CD4-positive, alpha-beta memory T cell (primary cell): ENCODE results near the gene SUFU. TPM values are rescaled to one million over a fixed set of nuclear protein-coding genes. Genes with fewer than 3 reads are reported as not detected.
A peak's percentile ranks its signal among the peaks of the same experiment; 100 is the strongest.

ENCODE experiments used
- CTCF ChIA-PET: fragments of 350-600 bp; sonication (Branson Sonifier 250); formaldehyde crosslinking; loops from one replicate; lab custom pipeline; 2021; ENCODE audit warnings: inconsistent platforms; ENCODE audit not compliant: partially characterized antibody; lab: Charles Lee
- POLR2A ChIA-PET: fragments of 350-600 bp; sonication (Branson Sonifier 250); formaldehyde crosslinking; loops from one replicate; lab custom pipeline; 2021; ENCODE audit not compliant: partially characterized antibody; lab: Charles Lee
- DNase-seq, 5 donors: peaks; one replicate each; pipeline versions ENCODE4 v3.0.0 to v3.0.0-alpha.2; 2020 to 2022; ENCODE audit warnings: mixed read lengths in 1 of 5
- H3K27ac ChIP-seq: one replicate; pipeline ENCODE4 v1.7.0; 2013; ENCODE audit warnings: low read depth, low read length
- H3K27me3 ChIP-seq: 2 replicates; pipeline ENCODE4 v1.7.0; 2013; ENCODE audit warnings: mild to moderate bottlenecking, low read length, moderate library complexity; ENCODE audit not compliant: insufficient read depth
- H3K36me3 ChIP-seq: 2 replicates; pipeline ENCODE4 v1.7.0; 2013; ENCODE audit warnings: mild to moderate bottlenecking, low read length, moderate library complexity; ENCODE audit not compliant: insufficient read depth
- H3K4me1 ChIP-seq: 2 replicates; pipeline ENCODE4 v1.7.0; 2013; ENCODE audit warnings: mild to moderate bottlenecking, low read length, moderate library complexity; ENCODE audit not compliant: insufficient read depth
- H3K4me3 ChIP-seq, 2 donors: one replicate each; pipeline ENCODE4 v1.7.0; 2013; ENCODE audit warnings: low read length in 2 of 2, mild to moderate bottlenecking in 1 of 2
- H3K9me3 ChIP-seq, 2 donors: one replicate each; pipeline ENCODE4 v1.7.0; 2013; ENCODE audit warnings: low read length in 2 of 2, control low read depth in 1 of 2; ENCODE audit not compliant: control insufficient read depth in 1 of 2
- H3K27ac Mint-ChIP-seq, 7 donors: one replicate each; pipeline ENCODE4 v1.8.0; 2020 to 2021; ENCODE audit warnings: mixed read lengths in 7 of 7, mild to moderate bottlenecking in 6 of 7, inconsistent platforms in 3 of 7, moderate library complexity in 3 of 7
- H3K27me3 Mint-ChIP-seq, 2 donors: one replicate each; pipeline ENCODE4 v1.8.0; 2020 to 2021; ENCODE audit warnings: mixed read lengths in 2 of 2
- H3K36me3 Mint-ChIP-seq, 2 donors: one replicate each; pipeline ENCODE4 v1.8.0; 2020 to 2021; ENCODE audit warnings: mixed read lengths in 2 of 2, inconsistent platforms in 1 of 2, mild to moderate bottlenecking in 1 of 2
- H3K4me1 Mint-ChIP-seq, 4 donors: one replicate each; pipeline ENCODE4 v1.8.0; 2020 to 2021; ENCODE audit warnings: mixed read lengths in 4 of 4, mild to moderate bottlenecking in 1 of 4
- H3K4me3 Mint-ChIP-seq, 8 donors: one replicate each; pipeline ENCODE4 v1.8.0; 2020 to 2021; ENCODE audit warnings: mixed read lengths in 8 of 8, mild to moderate bottlenecking in 7 of 8, moderate library complexity in 6 of 8, inconsistent platforms in 3 of 8
- H3K9me3 Mint-ChIP-seq, 8 donors: one replicate each; pipeline ENCODE4 v1.8.0; 2020 to 2021; ENCODE audit warnings: mixed read lengths in 8 of 8, mild to moderate bottlenecking in 5 of 8, inconsistent platforms in 3 of 8, moderate library complexity in 1 of 8
- intact Hi-C: fragments of 100-400 bp; cut with micrococcal nuclease; formaldehyde crosslinking; loops from one replicate; pipeline ENCODE4 v1.15.1; 2023
- polyA plus RNA-seq, 2 donors: library from polyadenylated mRNA; unstranded; fragments of 300-500 nt; fragmentation: Illumina TruSeq; gene quantifications; one replicate each; pipeline ENCODE4 v1.2.3, GENCODE V29; 2021
- total RNA-seq, 2 experiments: library from RNA; stranded (reverse); gene quantifications; one replicate each; pipeline ENCODE4 v1.2.3, GENCODE V29; 2021

The SUFU gene
- total and polyA plus RNA-seq, 4 experiments from 2014 or later = 2.0 to 22.0 (median 16.5) TPM

DNA sequence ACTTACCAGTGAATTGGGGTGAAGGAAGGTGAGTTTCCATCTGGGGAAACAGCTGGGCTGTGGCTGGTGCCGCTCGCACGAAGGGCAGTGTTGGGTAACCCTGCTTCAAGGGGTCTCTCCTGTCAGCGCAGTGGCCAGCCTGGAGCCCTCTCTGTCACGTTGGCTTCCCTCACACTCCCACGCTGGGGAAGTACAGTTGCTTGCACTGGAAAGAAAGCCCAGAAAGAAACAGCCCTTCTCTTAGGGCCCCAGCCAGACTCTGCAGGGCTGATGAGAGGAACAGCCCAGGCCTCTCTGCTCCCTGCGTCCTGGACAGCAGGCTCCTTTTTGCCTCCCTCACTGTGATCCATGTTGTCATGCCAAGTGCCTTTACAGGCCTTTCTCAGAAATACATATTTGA, 100.2 kb downstream of the SUFU start:
- peaks cover 0 to 11% (median under 1%) of the 10 kb centered on the region in 4 donors for H3K4me1 Mint-ChIP-seq
- intact Hi-C loops = no loop called here
- Histone ChIP-seq H3K27me3 (no peaks in the 10 kb centered on the region), H3K4me1 (no peaks in the 10 kb centered on the region), H3K27ac (no peak overlapping the region), H3K4me3 (no peak overlapping the region), H3K36me3 (peaks cover 39% of the 10 kb centered on the region), H3K9me3 (no peaks in the 10 kb centered on the region)
- DNase-seq = no peak
- H3K36me3 Mint-ChIP-seq = peaks cover 27 to 45% of the 10 kb centered on the region in 2 donors
- peak overlapping the region in 2 of 7 donors; percentile 43 to 68 for H3K27ac Mint-ChIP-seq
- no peak overlapping the region for H3K4me3 Mint-ChIP-seq
- no peaks in the 10 kb centered on the region for H3K27me3 Mint-ChIP-seq
- no peaks in the 10 kb centered on the region for H3K9me3 Mint-ChIP-seq
- ChIA-PET POLR2A (no interaction called here), CTCF (interaction anchor here (2.3 kb wide), 1 partner anchor 21 kb away, joined by 8 read pairs; no protein-coding TSS in a partner anchor)

DNA sequence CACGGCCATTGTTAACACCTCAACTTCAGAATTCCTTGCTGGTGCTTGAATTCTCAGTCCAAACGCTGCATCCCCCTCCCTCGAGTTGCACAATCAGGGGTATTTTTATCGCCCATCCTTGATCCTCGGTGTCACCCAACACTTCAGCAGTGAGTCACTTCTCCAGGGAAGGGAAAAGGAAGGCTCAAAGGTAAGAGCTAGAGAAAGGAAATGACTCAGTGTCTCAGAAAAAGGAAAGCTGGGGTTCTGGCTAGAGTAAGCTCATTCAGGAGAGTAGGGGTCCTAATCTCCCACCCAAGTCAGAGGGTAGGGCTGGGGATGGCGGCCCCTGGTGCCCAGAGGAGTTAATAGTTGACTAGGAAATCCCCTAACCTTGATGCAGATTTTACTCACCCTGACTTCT, 100.7 kb downstream of the SUFU start:
- H3K27me3 Mint-ChIP-seq = no peaks in the 10 kb centered on the region
- intact Hi-C loops = no loop called here
- CTCF ChIA-PET = interaction anchor here (2.3 kb wide), 1 partner anchor 21 kb away, joined by 8 read pairs; no protein-coding TSS in a partner anchor

DNA sequence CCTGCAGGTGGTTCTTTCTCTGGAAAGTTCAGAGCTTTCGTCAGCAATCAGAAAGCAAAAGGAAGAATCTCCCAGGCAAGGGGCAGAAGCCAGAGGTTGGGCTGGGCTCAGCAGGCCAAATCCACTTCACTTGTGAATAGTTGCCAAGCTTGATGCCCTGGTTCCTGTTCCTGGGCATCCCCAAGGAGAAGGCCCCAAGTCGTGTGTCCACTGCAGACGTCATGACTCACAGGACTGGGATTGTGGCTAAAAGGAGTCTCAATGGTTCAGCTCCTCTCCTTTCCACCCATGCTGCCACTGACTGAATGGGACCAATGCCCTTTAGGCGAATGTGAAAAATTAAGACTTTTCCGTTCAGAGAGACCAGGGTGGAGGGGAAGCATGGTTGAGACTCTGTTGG, 101.9 kb downstream of the SUFU start:
- ChIA-PET CTCF (interaction anchor here (0.9 to 2.3 kb wide), 3 partner anchors 10 to 23 kb away, joined by 3 to 8 read pairs (median 4); no protein-coding TSS in a partner anchor), POLR2A (no interaction called here)
- H3K36me3 Mint-ChIP-seq = peaks cover 27 to 35% of the 10 kb centered on the region in 2 donors
- DNase-seq = no peak
- Histone ChIP-seq H3K27me3 (no peaks in the 10 kb centered on the region), H3K27ac (no peak overlapping the region), H3K36me3 (peaks cover 23% of the 10 kb centered on the region), H3K4me1 (peaks cover 10% of the 10 kb centered on the region), H3K9me3 (no peaks in the 10 kb centered on the region), H3K4me3 (no peak overlapping the region)
- H3K4me1 Mint-ChIP-seq = peaks cover 5 to 25% (median 8%) of the 10 kb centered on the region in 4 donors
- H3K4me3 Mint-ChIP-seq = no peak overlapping the region
- no peaks in the 10 kb centered on the region for H3K27me3 Mint-ChIP-seq
- intact Hi-C loops = no loop called here
- no peaks in the 10 kb centered on the region for H3K9me3 Mint-ChIP-seq
- H3K27ac Mint-ChIP-seq = peak overlapping the region in 2 of 7 donors; percentile 54 to 73

More for the DNA sequence above, 100.7 kb downstream of the SUFU start:
- Histone ChIP-seq H3K27me3 (no peaks in the 10 kb centered on the region), H3K4me3 (no peak overlapping the region), H3K9me3 (no peaks in the 10 kb centered on the region), H3K27ac (no peak overlapping the region), H3K36me3 (peaks cover 35% of the 10 kb centered on the region), H3K4me1 (peaks cover 2% of the 10 kb centered on the region)
- Mint-ChIP-seq H3K27ac (peak overlapping the region in 1 of 7 donors; percentile 9), H3K9me3 (no peaks in the 10 kb centered on the region), H3K4me1 (peaks cover 0 to 16% (median 3%) of the 10 kb centered on the region in 4 donors), H3K4me3 (no peak overlapping the region), H3K36me3 (peaks cover 27 to 42% of the 10 kb centered on the region in 2 donors)
- POLR2A ChIA-PET = no interaction called here
- DNase-seq = no peak

DNA sequence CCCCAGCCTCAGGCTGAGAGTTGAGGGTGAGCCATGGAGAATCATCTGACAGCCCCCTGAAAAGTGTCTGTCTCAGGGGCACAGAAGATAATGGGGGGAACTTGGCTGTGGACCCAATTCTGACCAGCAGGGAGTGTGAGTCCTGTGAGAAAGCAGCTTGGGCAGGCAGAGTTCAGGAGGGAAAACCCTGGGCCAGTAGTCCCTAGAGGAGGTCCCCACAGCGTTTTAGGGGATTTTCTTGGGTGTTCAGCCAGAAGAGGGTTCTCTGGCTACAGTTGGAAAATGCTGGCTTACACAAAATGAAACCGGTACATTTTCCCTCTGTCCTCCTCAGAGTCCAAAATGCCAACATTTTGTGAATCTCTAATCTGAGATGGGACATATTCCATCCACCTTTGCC, 104.7 kb downstream of the SUFU start:
- ChIA-PET POLR2A (interaction anchor here (0.7 to 1.0 kb wide), 2 partner anchors 23 to 36 kb away, joined by 3 to 4 read pairs; partner anchors contain the start of gene TRIM8), CTCF (interaction anchor here (0.7 to 3.2 kb wide), 2 partner anchors 36 to 110 kb away, joined by 3 to 10 read pairs; partner anchors contain the start of gene TRIM8)
- Mint-ChIP-seq H3K27ac (peak overlapping the region in 6 of 7 donors; percentile 16 to 66 (median 42)), H3K27me3 (no peaks in the 10 kb centered on the region), H3K9me3 (no peaks in the 10 kb centered on the region), H3K36me3 (peaks cover 11 to 14% of the 10 kb centered on the region in 2 donors), H3K4me1 (peaks cover 27 to 53% (median 33%) of the 10 kb centered on the region in 4 donors), H3K4me3 (no peak overlapping the region)
- Histone ChIP-seq H3K36me3 (peaks cover 9% of the 10 kb centered on the region), H3K27me3 (no peaks in the 10 kb centered on the region), H3K27ac (no peak overlapping the region), H3K9me3 (no peaks in the 10 kb centered on the region), H3K4me3 (no peak overlapping the region), H3K4me1 (peaks cover 38% of the 10 kb centered on the region)
- intact Hi-C loops = no loop called here
- no peak for DNase-seq

DNA sequence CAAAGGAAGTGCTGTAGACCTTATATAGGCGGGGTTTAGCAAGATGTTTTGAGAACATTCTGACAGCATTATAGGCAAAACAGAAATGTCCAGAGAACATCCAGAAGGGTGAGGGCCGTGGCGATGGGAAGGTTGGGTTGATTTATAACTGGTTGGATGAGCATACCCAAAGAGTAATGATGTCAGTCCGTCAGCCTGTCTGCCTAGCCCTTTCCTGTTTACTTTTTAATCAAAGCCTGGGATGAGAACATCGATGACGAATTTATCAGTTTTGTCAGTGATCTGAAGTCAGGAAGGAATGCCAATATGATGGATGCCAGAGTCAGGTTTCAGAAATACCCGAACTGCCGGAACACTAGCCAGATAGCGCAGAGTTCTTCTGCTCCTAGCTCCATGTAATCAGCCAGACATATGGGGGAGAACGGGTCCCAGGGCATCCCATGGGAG, 106.7 kb downstream of the SUFU start:
- DNase-seq = peak; percentile 33 to 58 (median 45)
- H3K27me3 Mint-ChIP-seq = no peaks in the 10 kb centered on the region
- peaks cover 0 to 9% of the 10 kb centered on the region in 2 donors for H3K36me3 Mint-ChIP-seq
- H3K4me1 Mint-ChIP-seq = peaks cover 27 to 57% (median 36%) of the 10 kb centered on the region in 4 donors
- H3K4me1 ChIP-seq = peaks cover 44% of the 10 kb centered on the region
- no peaks in the 10 kb centered on the region for H3K36me3 ChIP-seq
- peak overlapping the region in 6 of 8 donors; percentile 7 to 55 (median 34) for H3K4me3 Mint-ChIP-seq
- H3K9me3 ChIP-seq = no peaks in the 10 kb centered on the region
- H3K4me3 ChIP-seq = no peak overlapping the region
- peak overlapping the region; percentile 27 for H3K27ac ChIP-seq
- no peaks in the 10 kb centered on the region for H3K9me3 Mint-ChIP-seq
- H3K27ac Mint-ChIP-seq = peak overlapping the region; percentile 94 to 99 (median 99)
- no peaks in the 10 kb centered on the region for H3K27me3 ChIP-seq
- ChIA-PET CTCF (interaction anchor here (1.8 to 2.2 kb wide), 2 partner anchors 15 to 34 kb away, joined by 6 to 7 read pairs; partner anchors contain the start of gene TRIM8), POLR2A (interaction anchor here (2.0 to 4.8 kb wide), 2 partner anchors 14 to 35 kb away, joined by 5 to 53 read pairs; partner anchors contain the start of gene TRIM8)
- intact Hi-C loops = no loop called here

DNA sequence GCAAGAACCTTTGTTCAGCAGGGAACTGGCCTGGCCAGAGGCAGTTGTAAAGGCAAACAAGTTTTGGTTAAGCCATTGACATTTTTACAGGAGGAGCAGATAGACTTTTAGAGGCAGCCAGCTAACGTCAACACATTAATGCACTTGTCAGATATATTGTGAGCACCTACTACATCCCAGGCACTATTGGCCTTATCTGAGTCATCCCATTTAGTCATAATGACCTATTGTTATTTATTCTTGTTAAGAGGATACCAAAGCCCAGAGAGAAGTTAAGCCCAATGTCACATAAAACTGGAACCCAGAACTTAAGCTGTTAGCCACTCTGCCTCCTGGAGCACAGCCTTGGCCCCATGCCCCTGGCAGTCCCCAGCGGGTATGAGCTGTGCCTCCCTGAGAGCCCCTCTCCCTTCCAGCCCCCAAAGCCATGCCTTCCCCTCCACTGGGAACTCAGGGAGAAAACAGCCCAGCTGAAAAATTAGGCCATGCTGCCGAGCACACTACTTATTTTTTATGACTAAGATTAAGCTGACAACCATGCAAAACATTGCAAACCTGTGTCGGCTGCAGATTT, 107.8 kb downstream of the SUFU start:
- peak in 1 of 5 donors; percentile 20 for DNase-seq
- peak overlapping the region; percentile 27 for H3K27ac ChIP-seq
- Mint-ChIP-seq H3K27ac (peak overlapping the region; percentile 94 to 99 (median 99)), H3K4me3 (peak overlapping the region in 6 of 8 donors; percentile 30 to 72 (median 42)), H3K9me3 (no peaks in the 10 kb centered on the region), H3K4me1 (peaks cover 27 to 54% (median 36%) of the 10 kb centered on the region in 4 donors), H3K27me3 (no peaks in the 10 kb centered on the region), H3K36me3 (peaks cover 0 to 10% of the 10 kb centered on the region in 2 donors)
- no peak overlapping the region for H3K4me3 ChIP-seq
- H3K36me3 ChIP-seq = peaks cover 5% of the 10 kb centered on the region
- no peaks in the 10 kb centered on the region for H3K27me3 ChIP-seq
- H3K9me3 ChIP-seq = no peaks in the 10 kb centered on the region
- ChIA-PET CTCF (interaction anchor here (0.9 to 2.2 kb wide), 6 partner anchors 16 to 382 kb away, joined by 3 to 10 read pairs (median 4); partner anchors contain the start of gene TRIM8), POLR2A (interaction anchor here (0.8 to 4.8 kb wide), 12 partner anchors 9 to 212 kb away, joined by 3 to 53 read pairs (median 5); partner anchors contain the start of genes ARL3, SFXN2 and TRIM8)
- intact Hi-C loops = loop anchor here (1.0 to 2.0 kb wide), 2 partner anchors 31 to 63 kb away; no protein-coding TSS in a partner anchor
- H3K4me1 ChIP-seq = peaks cover 44% of the 10 kb centered on the region

DNA sequence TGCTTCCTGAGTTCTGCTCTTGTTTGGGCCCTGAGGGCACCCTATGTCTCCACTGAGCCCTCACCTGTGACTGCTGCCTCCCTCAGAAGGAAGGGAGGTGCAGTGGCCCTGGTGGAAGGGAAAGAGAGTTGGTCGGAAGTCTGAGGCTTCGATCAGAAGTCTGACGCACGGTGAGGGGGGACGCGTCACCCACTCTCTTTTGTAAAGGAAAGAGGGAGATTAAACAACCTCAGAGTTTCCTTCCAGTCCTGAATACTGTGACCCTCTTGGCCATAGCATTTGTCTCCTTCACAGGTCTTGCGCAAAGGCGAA, 109.1 kb downstream of the SUFU start:
- H3K4me1 Mint-ChIP-seq = peaks cover 27 to 51% (median 36%) of the 10 kb centered on the region in 4 donors
- peak overlapping the region; percentile 94 to 99 (median 99) for H3K27ac Mint-ChIP-seq
- peaks cover 6 to 22% of the 10 kb centered on the region in 2 donors for H3K36me3 Mint-ChIP-seq
- no peaks in the 10 kb centered on the region for H3K27me3 Mint-ChIP-seq
- DNase-seq = peak; percentile 64 to 78 (median 73)
- peaks cover 44% of the 10 kb centered on the region for H3K4me1 ChIP-seq
- CTCF ChIA-PET = interaction anchor here (1.1 to 2.1 kb wide), 3 partner anchors 17 to 58 kb away, joined by 3 to 10 read pairs (median 8); no protein-coding TSS in a partner anchor
- peaks cover 18% of the 10 kb centered on the region for H3K36me3 ChIP-seq
- H3K9me3 ChIP-seq = no peaks in the 10 kb centered on the region
- peak overlapping the region; percentile 35 to 84 (median 60) for H3K4me3 Mint-ChIP-seq
- H3K4me3 ChIP-seq = no peak overlapping the region
- POLR2A ChIA-PET = interaction anchor here (1.0 to 4.8 kb wide), 9 partner anchors 8 to 213 kb away, joined by 3 to 53 read pairs (median 5); partner anchors contain the start of genes ARL3, SFXN2 and TRIM8
- no peaks in the 10 kb centered on the region for H3K27me3 ChIP-seq
- intact Hi-C loops = loop anchor here (1.0 to 2.0 kb wide), 2 partner anchors 30 to 61 kb away; no protein-coding TSS in a partner anchor
- no peaks in the 10 kb centered on the region for H3K9me3 Mint-ChIP-seq
- H3K27ac ChIP-seq = peak overlapping the region; percentile 70
